Motor neuron (in vitro differentiated cells): ENCODE measurements around the gene RPUSD3. TPM values are rescaled to one million over a fixed set of nuclear protein-coding genes. Genes with fewer than 3 reads are reported as not detected.

Experiments used
- ATAC-seq, 8 experiments: fragments of 200-7000 bp; cut with Tn5 transposase; replicated peaks in 6 of 8; 2 replicates each; pipeline ENCODE4 v1.8.0; 2021; ENCODE audit warnings: mild to moderate bottlenecking in 8 of 8, moderate library complexity in 8 of 8
- H3K27ac ChIP-seq, 2 donors: fragments of 250-450 bp; sonication (Bioruptor Pico); 2 replicates each; pipeline ENCODE4 v1.9.0; 2021; ENCODE audit warnings: antibody characterized with exemption in 2 of 2, mild to moderate bottlenecking in 2 of 2, moderate library complexity in 1 of 2
- H3K4me1 ChIP-seq, 2 donors: fragments of 250-450 bp; sonication (Bioruptor Pico); replicated peaks in 1 of 2; 2 replicates each; pipeline ENCODE4 v1.6.1; 2021; ENCODE audit warnings: antibody characterized with exemption in 2 of 2, mild to moderate bottlenecking in 2 of 2, moderate library complexity in 1 of 2
- H3K4me3 ChIP-seq, 5 donors: fragments of 250-450 bp; sonication (Bioruptor Pico); 2 replicates each; pipeline ENCODE4 v1.9.0; 2021; ENCODE audit warnings: antibody characterized with exemption in 5 of 5, mild to moderate bottlenecking in 5 of 5, moderate library complexity in 4 of 5
- WGBS, 10 experiments: fragments of 450-650 bp; shearing (Covaris generic); methylation state at CpG; one replicate each; pipeline ENCODE4 v1.0.0; 2022; 5-methylcytosine and 5-hydroxymethylcytosine counted together
- in situ Hi-C, 9 experiments: fragments of 400-800 bp; cut with MboI; loops; one replicate each; pipeline ENCODE4 v1.15.0; 2021; ENCODE audit warnings: low sequenced_read_pairs in 9 of 9, low pct_unique_long_range_greater_than_20kb in 2 of 9; ENCODE audit not compliant: unreplicated experiment in 9 of 9
- total RNA-seq, 8 experiments: library from RNA; unstranded; fragments of 300-600 nt; gene quantifications; 2 replicates each; pipeline versions ENCODE4 v1.2.3 to v1.2.4, GENCODE V29; 2022

RPUSD3 gene
- total RNA-seq, 8 experiments from 2014 or later: 23.5 to 44.9 (median 29.5) TPM

DNA sequence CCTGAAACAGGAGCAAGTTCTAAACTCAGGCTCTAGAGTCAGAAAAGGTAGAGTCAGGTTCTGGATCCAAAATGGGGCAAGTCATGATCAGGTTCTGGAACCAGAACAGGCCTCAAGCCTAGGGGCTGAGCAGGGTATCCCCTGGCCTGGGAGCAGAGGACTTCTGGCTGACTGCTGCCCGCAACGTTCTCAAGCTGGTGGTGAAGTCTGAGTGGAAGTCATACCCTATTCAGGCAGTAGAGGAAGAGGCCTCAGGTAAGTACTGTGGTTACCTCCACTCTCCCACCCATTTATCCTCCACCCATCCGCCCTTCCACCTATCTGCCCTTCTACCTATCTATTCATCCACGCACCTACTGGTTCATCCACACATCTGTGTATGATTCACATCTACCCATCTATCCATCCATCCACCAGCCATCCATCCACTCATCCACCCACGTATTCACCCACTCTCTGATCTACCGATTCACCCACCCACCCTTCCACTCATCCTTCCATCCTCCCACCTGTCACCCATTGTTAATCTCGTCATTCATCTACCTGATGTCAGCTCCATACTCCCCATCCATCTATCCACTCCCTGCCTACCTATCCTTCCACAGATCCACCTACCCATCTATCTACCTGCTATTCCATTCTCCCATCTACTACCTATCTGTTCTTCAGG, 25.0 kb downstream of the RPUSD3 start:
- no peak overlapping the region for H3K27ac ChIP-seq
- 86 to 100% (median 98%) methylated on average over 1 to 6 of the region's 7 CpGs; no CpG with 5 or more reads in 4 of the 10 experiments for WGBS, 10 experiments
- in situ Hi-C loops: no loop called here

DNA sequence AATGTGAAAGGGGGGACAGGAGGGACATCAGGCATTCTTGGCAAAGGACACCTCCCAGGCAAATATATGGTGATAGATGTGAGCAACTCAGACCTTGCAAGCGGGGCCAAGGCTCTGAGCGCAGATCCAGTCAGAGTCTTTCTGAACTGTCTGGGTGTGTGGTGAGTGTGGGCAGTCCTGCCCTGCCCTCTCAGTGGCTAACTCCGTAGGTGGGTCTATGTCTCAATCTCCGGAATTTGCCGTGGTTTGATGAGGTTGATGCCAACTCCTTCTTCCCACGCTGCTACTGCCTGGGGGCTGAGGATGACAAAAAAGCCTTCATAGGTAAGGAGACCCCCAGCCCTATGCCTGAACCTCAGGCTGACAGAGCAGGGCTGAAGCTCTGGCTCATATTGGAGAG, 26.4 kb downstream of the RPUSD3 start:
- WGBS, 10 experiments: 95 to 100% (median 100%) methylated on average over 1 to 5 of the region's 6 CpGs; no CpG with 5 or more reads in 4 of the 10 experiments
- in situ Hi-C loops: no loop called here
- no peak overlapping the region for H3K27ac ChIP-seq

More for the DNA sequence above, 25.0 kb downstream of the RPUSD3 start:
- no peak for ATAC-seq
- Histone ChIP-seq H3K4me3 (no peak overlapping the region), H3K4me1 (no peaks in the 10 kb centered on the region)

DNA sequence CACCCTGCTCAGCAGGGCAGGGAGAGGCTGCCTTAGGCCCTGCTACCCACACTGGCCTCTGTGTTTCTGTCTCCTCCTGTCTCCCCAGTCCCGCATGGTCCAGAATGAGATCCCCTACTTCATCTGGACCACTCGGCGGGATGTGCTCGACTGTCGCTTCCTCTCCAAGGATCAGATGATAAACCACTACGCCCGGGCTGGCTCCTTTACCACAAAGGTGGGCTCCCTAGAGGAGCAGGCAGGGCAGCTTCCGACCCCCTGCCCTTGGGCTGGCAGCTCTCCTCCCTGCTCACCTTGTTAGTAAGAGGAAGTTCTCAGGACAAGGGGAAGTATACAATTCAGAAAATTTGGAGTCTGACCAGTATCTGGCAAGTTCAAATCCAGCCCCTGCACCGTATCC, 27.8 kb downstream of the RPUSD3 start:
- 80 to 100% (median 90%) methylated on average over 1 to 6 of the region's 9 CpGs; no CpG with 5 or more reads in 2 of the 10 experiments for WGBS, 10 experiments
- ATAC-seq: peak in 1 of 8 experiments; percentile 21
- Histone ChIP-seq H3K27ac (no peak overlapping the region), H3K4me1 (no peaks in the 10 kb centered on the region), H3K4me3 (no peak overlapping the region)
- in situ Hi-C loops: no loop called here

More for the DNA sequence above, 26.4 kb downstream of the RPUSD3 start:
- no peak for ATAC-seq
- Histone ChIP-seq H3K4me3 (no peak overlapping the region), H3K4me1 (no peaks in the 10 kb centered on the region)

DNA sequence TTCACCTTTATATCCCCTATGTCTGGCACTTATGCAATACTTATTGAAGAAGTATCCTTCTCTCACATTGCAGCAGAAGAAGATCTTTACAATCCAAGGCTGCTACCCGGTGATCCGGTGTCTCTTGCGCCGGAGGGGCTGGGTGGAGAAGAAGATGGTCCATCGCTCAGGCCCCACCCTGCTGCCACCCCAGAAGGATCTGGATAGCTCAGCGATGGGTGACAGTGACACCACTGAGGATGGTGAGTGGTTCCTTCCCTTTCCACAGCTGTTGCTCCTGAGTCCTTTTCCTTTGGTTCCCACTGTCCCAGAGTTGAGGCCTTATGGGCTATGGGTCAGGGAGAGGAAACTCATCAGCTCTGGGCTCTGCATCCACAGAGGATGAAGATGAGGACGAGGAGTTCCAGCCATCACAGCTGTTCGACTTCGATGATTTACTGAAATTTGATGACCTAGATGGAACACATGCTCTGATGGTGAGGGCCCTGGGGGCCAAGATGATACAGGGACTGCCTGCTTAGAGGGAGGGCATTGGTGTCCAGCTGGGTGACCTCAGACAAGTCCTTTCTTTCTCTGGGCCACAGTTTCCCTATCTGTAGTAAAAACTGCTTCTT, 30.8 kb downstream of the RPUSD3 start:
- in situ Hi-C loops: no loop called here
- 90 to 100% (median 94%) methylated on average over 3 to 6 of the region's 9 CpGs; no CpG with 5 or more reads in 2 of the 10 experiments for WGBS, 10 experiments
- ATAC-seq: no peak
- no peak overlapping the region for H3K4me3 ChIP-seq
- peaks cover 13 to 17% of the 10 kb centered on the region in 2 donors for H3K4me1 ChIP-seq
- no peak overlapping the region for H3K27ac ChIP-seq

DNA sequence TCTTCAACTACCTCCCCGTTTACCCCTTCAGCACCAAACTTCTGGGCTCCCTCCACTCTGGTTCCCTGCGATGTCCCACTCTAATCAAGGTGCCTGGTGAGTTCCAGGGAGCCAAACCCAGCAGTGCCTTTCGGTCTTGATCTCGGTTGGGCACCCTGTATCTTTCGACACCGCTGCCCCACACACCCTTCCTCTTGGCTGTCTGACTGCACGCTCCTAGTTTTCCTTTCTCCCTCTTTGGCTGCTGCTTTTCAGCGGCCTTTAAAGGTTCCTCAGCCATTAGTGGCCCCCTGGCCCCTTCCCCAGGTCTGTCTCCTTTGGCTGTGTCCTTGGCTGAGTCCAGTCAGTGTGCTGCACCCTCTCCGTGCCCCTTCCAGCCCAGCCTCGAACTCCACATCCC, 33.0 kb downstream of the RPUSD3 start:
- H3K4me1 ChIP-seq: peaks cover 13 to 17% of the 10 kb centered on the region in 2 donors
- in situ Hi-C loops: no loop called here
- no peak overlapping the region for H3K4me3 ChIP-seq
- peak in 1 of 8 experiments; percentile 1 for ATAC-seq
- 0 to 95% (median 81%) methylated on average over 1 to 7 of the region's 10 CpGs; no CpG with 5 or more reads in 3 of the 10 experiments for WGBS, 10 experiments
- no peak overlapping the region for H3K27ac ChIP-seq

DNA sequence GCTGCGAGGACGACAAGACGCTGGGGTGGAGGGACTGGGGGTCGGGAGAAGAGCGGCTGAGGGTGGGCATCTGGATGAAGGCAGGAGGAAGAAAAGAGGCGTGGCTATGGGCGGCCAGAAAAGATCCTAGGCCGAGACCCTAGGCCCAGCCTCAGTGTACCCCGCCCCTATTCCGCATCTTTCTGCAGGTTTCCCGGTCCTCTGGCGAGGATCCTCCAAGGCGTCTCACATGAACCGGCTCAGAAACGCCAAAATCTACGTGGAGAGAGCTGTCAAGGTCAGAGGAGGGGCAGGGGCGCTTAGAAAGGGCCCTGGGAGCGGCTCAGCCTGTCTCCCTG, 33.4 kb downstream of the RPUSD3 start:
- Histone ChIP-seq H3K27ac (peak overlapping the region in 1 of 2 donors; percentile 45), H3K4me1 (peaks cover 13 to 17% of the 10 kb centered on the region in 2 donors), H3K4me3 (peak overlapping the region; percentile 27 to 42 (median 29))
- 0 to 80% (median 29%) methylated on average over 1 to 6 of the region's 18 CpGs; no CpG with 5 or more reads in 5 of the 10 experiments for WGBS, 10 experiments
- in situ Hi-C loops: no loop called here
- peak in 2 of 8 experiments; percentile 7 to 13 for ATAC-seq

DNA sequence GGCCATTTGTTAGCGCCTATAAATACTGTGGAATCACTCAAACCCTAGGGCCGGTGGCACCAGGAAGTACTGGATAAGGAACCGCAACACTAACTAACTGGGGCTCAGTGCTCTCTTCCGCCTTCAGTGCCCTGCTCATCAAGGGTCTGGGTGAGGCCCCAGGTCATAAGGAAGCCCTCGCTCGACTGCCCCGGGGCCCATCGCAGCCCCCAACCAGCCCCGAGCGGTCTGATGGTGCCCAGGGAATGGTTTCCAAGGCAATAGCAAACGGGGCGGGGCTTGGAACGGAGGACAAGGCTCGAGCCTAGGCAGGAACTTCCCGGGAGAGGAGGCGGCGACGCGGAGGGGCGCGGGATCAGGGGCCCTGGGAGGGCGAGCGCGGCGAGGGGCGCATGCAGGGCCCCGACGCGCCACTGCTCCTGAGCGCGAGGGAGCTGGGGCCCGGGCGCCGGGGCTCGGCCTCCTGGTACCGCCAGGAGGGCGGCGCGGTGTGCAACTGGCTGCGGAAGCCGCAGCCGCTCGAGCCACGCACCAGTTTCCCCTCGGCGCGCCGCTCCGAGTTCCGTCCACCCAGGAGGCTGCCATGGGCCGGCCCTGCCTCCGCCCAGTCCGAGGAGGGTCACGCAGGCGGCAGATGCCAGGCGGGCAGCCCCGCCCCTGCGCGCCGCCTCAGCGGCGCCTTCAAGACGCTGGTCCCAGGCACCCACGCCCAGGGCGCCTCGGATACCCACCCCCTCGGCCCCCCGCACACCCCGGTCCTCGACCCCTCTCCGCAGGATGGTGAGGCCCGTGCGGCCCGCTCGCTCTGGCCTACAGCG, 34.0 kb downstream of the RPUSD3 start, which contains the start of gene TTLL3:
TSS of gene TTLL3 (plus strand) at position 648 of the 818 bp plus-strand sequence. CDS start 400 bp downstream, outside the sequence.
- H3K4me1 ChIP-seq: peaks cover 13 to 17% of the 10 kb centered on the region in 2 donors
- WGBS, 10 experiments: 10 to 71% (median 27%) methylated on average over 1 to 10 of the region's 76 CpGs; no CpG with 5 or more reads in 2 of the 10 experiments
- in situ Hi-C loops: no loop called here
- H3K4me3 ChIP-seq: peak within 1 kb of the TSS; percentile 27 to 42 (median 29)
- ATAC-seq: peak; percentile 67 to 89 (median 84)
- peak within 1 kb of the TSS; percentile 42 to 45 for H3K27ac ChIP-seq

DNA sequence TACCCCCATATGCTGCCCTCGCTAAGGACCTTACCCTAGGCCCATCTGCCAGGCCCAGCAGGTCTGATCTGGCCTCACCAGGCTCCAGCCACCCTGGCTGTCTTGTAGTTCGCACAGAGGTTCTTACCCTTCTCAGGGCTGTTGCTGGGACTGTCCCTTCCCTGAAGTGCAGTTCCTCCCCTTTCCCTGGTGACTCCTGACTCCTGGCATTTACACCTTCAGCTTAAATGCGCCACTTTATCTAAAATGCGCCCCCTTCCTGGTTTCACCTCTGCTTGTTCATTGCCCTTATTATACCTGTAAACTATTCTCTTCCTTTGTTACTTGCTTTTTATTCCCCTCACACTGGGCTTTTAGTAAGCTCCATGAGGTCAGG, 34.6 kb downstream of the RPUSD3 start:
- H3K4me1 ChIP-seq: peaks cover 13 to 17% of the 10 kb centered on the region in 2 donors
- H3K4me3 ChIP-seq: no peak overlapping the region
- peak in 1 of 8 experiments; percentile 2 for ATAC-seq
- 83 to 100% (median 96%) methylated on average over 1 to 4 of the region's 4 CpGs; no CpG with 5 or more reads in 2 of the 10 experiments for WGBS, 10 experiments
- H3K27ac ChIP-seq: peak overlapping the region; percentile 42 to 45
- in situ Hi-C loops: no loop called here

DNA sequence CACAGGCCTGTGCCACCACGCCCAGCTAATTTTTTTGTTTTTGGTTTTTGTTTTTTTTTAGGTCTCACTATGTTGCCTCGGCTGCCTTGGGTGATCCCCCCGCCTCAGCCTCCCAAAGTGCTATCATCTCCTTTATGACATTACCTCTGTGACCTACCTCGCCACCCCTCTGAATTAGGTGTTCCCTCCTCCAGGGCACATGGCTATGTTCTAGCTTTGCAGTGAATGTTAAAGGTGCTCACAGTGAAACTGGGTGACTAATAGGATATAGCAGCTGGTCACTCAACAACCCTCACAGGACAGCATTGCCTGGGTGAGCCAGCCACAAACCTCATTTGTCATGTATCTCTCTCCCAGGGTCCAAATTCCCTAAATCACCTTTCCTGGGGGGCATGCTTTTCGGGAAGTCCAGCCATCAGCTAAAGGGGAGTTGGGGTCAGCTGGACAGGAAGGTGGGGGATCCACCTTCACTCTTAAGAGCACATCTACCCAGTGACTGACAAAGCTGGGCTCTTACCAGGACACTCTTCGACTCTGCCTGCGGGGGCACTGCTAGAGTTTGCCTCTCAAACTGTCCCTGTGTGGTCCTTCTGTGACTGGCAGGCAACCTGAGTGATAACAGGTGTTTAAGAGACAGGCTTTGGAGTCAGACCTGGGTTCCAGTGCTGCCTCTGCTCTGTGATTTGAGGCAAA, 35.3 kb downstream of the RPUSD3 start:
- in situ Hi-C loops: no loop called here
- ATAC-seq: peak in 2 of 8 experiments; percentile 4 to 8
- Histone ChIP-seq H3K4me1 (peaks cover 13 to 17% of the 10 kb centered on the region in 2 donors), H3K4me3 (no peak overlapping the region), H3K27ac (no peak overlapping the region)
- WGBS, 10 experiments: 33 to 92% (median 78%) methylated on average over 1 to 4 of the region's 7 CpGs; no CpG with 5 or more reads in 5 of the 10 experiments

DNA sequence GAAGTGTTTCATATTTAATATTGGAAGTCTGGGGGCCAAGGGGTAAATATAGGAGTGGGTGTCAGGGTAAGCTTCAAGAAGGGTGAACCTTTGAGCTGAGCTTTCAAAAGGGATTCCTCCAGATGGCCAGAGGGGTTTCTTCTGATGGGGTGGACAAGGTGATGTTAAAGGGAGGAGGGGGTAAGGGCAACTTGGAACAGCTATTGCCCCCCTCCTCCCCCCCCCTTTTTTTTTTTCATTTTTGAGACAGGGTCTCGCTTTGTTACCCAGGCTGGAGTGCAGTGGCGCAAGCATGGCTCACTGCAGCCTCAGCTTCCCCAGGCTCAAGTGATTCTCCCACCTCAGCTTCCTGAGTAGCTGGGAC, 35.8 kb downstream of the RPUSD3 start:
- Histone ChIP-seq H3K4me1 (peaks cover 13 to 17% of the 10 kb centered on the region in 2 donors), H3K4me3 (no peak overlapping the region), H3K27ac (no peak overlapping the region)
- in situ Hi-C loops: no loop called here
- 80 to 100% (median 100%) methylated on average over 1 to 2 of the region's 2 CpGs; no CpG with 5 or more reads in 7 of the 10 experiments for whole genome bisulfite sequencing, 10 experiments
- no peak for ATAC-seq

DNA sequence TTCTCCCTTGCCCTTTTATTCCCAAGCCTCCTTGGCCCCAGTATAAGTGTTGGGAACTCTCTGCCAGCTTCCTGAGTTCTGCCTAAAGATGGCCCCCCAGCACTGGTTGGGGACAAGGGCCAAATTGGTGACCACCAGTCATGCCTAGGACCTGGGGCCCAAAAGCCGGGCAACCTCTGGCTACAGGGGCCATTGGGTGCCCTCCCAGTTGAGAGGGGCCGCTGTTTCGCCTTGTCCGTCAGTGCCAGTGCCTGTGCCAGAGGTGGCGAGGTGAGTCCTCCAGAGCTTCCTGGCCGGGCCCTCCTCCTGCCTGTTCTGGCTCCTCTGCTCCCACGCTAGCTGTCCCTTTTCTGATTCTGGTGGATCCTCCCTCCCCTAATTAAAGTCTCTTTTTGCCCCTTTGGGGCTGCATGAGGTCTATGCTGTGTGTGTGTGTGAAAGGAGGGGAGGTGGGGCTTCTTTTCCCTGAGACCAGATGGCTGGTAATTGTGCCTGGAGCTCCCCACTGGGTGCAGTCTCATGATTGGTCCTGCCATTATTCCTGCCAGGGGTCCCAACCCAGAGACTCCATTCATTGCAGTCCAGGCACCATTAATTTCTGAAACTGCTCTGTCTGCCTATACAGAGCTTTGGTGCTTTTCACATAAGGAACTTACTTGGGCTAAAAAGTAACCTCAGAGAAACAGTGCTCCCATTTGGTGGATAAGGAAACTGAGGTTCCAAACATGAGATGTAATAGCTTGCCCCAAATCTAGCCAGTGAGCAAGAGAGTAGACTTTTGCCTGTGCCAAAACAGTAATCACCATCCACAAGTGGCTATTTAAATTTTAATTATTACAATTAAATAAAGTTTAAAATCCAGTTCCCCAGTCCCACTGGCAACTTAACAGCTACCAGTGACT, 36.9 kb downstream of the RPUSD3 start:
- in situ Hi-C loops: no loop called here
- H3K27ac ChIP-seq: no peak overlapping the region
- peaks cover 13 to 17% of the 10 kb centered on the region in 2 donors for H3K4me1 ChIP-seq
- ATAC-seq: peak in 2 of 8 experiments; percentile 13 to 22
- 67 to 100% (median 93%) methylated on average over 1 to 5 of the region's 7 CpGs; no CpG with 5 or more reads in 4 of the 10 experiments for WGBS, 10 experiments
- no peak overlapping the region for H3K4me3 ChIP-seq
